ENCODE results near the gene GUCD1.
A peak's percentile ranks its signal among the peaks of the same experiment; 100 is the strongest.
"Not testable (repeated sequence)": the region's sequence is repeated elsewhere in the genome, so short reads cannot be mapped to it uniquely, and the experiment has no call there.

GUCD1 gene

DNA sequence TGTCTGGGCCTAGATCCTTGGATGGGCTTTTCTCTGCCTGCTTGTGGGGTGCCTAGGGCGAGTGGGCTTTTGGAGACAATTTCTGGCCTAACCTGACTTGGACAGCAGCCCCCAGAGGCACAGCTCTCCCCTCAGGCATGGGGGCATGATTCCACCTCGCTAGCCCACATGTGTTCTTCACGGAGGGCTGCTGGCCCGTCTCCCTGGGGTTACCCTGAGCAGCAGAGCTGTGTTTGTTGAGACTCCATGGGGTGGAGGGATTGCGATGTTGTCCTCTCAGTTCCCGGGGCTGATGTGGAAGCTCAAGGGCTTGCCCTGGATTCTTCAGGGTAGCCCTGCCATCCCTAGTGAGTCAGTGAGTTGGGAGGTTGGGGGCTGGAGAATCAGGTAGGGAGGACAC lies 40.3 kb upstream of the GUCD1 start:
- TF ChIP-seq POLR2AphosphoS5 (IDR thresholded peaks at IDR 0.05; ENCODE audit: low read depth, low read length) = no peak
- no peak for TF ChIP-seq PAX5 (IDR thresholded peaks at IDR 0.05; ENCODE audit: insufficient read depth, low read length, severe bottlenecking)
- TF ChIP-seq SPI1 (IDR thresholded peaks at IDR 0.05; ENCODE audit: low read depth, low read length) = no peak
- TF ChIP-seq POLR2A (IDR thresholded peaks at IDR 0.05; ENCODE audit: low read depth, low read length) = no peak
- TF ChIP-seq POU2F2 (IDR thresholded peaks at IDR 0.05; ENCODE audit: low read depth, low read length) = no peak
- TF ChIP-seq TAF1 (IDR thresholded peaks at IDR 0.05; ENCODE audit: low read depth, low read length) = no peak
- FAIRE-seq (no peak), DNase-seq (ENCODE audit: insufficient read length, low spot score) (no peak)

GRCh38 chr22:24594569-24595120 lies 39.7 kb upstream of the GUCD1 start:
- DNase-seq (ENCODE audit: insufficient read length, low spot score) = no peak
- no peak for FAIRE-seq
- TF ChIP-seq PAX5 (IDR thresholded peaks at IDR 0.05; ENCODE audit: insufficient read depth, low read length, severe bottlenecking) (no peak), POU2F2 (IDR thresholded peaks at IDR 0.05; ENCODE audit: low read depth, low read length) (no peak), POLR2AphosphoS5 (IDR thresholded peaks at IDR 0.05; ENCODE audit: low read depth, low read length) (no peak), SPI1 (IDR thresholded peaks at IDR 0.05; ENCODE audit: low read depth, low read length) (no peak), POLR2A (IDR thresholded peaks at IDR 0.05; ENCODE audit: low read depth, low read length) (no peak), TAF1 (IDR thresholded peaks at IDR 0.05; ENCODE audit: low read depth, low read length) (no peak)

DNA sequence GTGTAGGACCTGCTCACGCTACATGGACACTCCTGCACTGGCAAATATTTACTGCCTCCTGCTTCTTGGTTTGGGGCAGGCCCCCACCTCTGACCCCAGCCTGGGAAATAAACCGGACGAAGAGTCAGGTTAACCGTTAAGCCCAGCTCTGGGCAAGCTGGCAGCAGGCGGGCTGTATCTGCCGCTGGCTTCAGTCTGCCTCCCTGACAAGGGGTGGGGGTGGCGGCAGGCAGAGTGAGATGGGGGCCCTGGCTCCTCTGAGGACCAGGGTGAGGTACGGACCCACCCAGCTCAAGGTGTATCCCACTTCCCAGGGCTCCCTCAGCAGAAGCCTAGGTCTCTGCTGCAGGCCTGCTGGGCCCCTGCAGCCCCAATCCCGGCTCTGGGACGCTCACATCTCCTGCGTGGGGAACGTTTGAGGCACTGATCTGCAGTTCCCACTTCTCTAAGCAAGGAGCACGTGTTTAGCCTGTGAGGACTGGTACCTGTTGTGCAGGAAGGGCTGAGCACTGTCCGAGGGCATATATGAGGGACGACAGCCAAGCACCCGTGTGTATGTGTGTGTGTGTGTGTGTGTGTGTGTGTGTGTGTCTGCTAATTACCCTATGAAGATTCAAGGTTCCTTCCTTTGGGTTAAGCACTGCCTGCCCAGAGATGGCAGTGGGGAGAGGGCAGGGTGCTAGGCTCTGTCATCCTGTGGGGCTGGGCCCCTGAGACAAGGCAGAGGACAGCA lies 39.1 kb upstream of the GUCD1 start:
- FAIRE-seq (peak; percentile 26), DNase-seq (ENCODE audit: insufficient read length, low spot score) (no peak)
- TF ChIP-seq POLR2AphosphoS5 (IDR thresholded peaks at IDR 0.05; ENCODE audit: low read depth, low read length) (no peak), TAF1 (IDR thresholded peaks at IDR 0.05; ENCODE audit: low read depth, low read length) (no peak), POLR2A (IDR thresholded peaks at IDR 0.05; ENCODE audit: low read depth, low read length) (no peak), POU2F2 (IDR thresholded peaks at IDR 0.05; ENCODE audit: low read depth, low read length) (no peak), PAX5 (IDR thresholded peaks at IDR 0.05; ENCODE audit: insufficient read depth, low read length, severe bottlenecking) (no peak), SPI1 (IDR thresholded peaks at IDR 0.05; ENCODE audit: low read depth, low read length) (no peak)

GRCh38 chr22:24593559-24593835 lies 38.6 kb upstream of the GUCD1 start:
- FAIRE-seq; DNase-seq (ENCODE audit: insufficient read length, low spot score): not testable (repeated sequence)

GRCh38 chr22:24592851-24593558 lies 38.1 kb upstream of the GUCD1 start, which contains the start of gene LRRC75B:
Gene LRRC75B, minus strand, starts transcription at chr22:24593073. Its CDS starts 34 bp downstream, at chr22:24593039.
- peak; percentile 95 for DNase-seq (ENCODE audit: insufficient read length, low spot score)
- peak; percentile 79 for FAIRE-seq

GRCh38 chr22:24592058-24592850 lies 37.3 kb upstream of the GUCD1 start:
- FAIRE-seq (no peak), DNase-seq (ENCODE audit: insufficient read length, low spot score) (no peak)
- TF ChIP-seq POU2F2 (IDR thresholded peaks at IDR 0.05; ENCODE audit: low read depth, low read length) (no peak), PAX5 (IDR thresholded peaks at IDR 0.05; ENCODE audit: insufficient read depth, low read length, severe bottlenecking) (no peak), POLR2A (IDR thresholded peaks at IDR 0.05; ENCODE audit: low read depth, low read length) (no peak), SPI1 (IDR thresholded peaks at IDR 0.05; ENCODE audit: low read depth, low read length) (no peak), POLR2AphosphoS5 (IDR thresholded peaks at IDR 0.05; ENCODE audit: low read depth, low read length) (no peak), TAF1 (IDR thresholded peaks at IDR 0.05; ENCODE audit: low read depth, low read length) (no peak)

More at GRCh38 chr22:24592851-24593558, 38.1 kb upstream of the GUCD1 start, which contains the start of gene LRRC75B:
- no peak for TF ChIP-seq POLR2A (IDR thresholded peaks at IDR 0.05; ENCODE audit: low read depth, low read length)
- TF ChIP-seq PAX5 (IDR thresholded peaks at IDR 0.05; ENCODE audit: insufficient read depth, low read length, severe bottlenecking) = no peak
- no peak for TF ChIP-seq POU2F2 (IDR thresholded peaks at IDR 0.05; ENCODE audit: low read depth, low read length)
- TF ChIP-seq POLR2AphosphoS5 (IDR thresholded peaks at IDR 0.05; ENCODE audit: low read depth, low read length) = no peak
- no peak for TF ChIP-seq TAF1 (IDR thresholded peaks at IDR 0.05; ENCODE audit: low read depth, low read length)
- no peak for TF ChIP-seq SPI1 (IDR thresholded peaks at IDR 0.05; ENCODE audit: low read depth, low read length)

DNA sequence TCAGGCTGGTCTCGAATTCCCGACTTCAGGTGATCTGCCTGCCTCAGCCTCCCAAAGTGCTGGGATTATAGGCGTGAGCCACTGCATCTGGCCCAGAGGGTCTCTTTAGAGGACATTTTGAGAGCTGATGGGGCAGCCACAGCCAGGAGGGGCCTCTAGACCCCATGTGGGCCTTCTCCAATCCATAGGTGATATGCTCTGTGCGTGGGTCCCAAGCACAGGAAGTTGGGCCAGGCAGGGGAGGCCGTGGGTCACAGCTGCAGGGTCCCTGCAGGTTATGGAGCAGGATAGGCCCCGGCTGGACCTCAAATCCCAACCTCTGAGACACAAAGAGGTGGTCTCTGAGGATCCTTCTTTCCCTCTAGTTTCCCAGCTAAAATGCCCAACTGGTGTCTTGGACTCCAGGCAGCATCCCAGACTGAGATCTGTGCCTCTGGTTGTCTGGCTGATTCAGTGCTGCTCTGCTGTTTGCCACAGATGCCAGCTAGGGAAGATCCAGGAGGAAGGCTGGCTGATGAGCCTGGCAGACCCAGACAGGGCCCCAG lies 36.4 kb upstream of the GUCD1 start:
- FAIRE-seq (no peak), DNase-seq (ENCODE audit: insufficient read length, low spot score) (no peak)
- TF ChIP-seq POLR2AphosphoS5 (IDR thresholded peaks at IDR 0.05; ENCODE audit: low read depth, low read length) (no peak), TAF1 (IDR thresholded peaks at IDR 0.05; ENCODE audit: low read depth, low read length) (no peak), POU2F2 (IDR thresholded peaks at IDR 0.05; ENCODE audit: low read depth, low read length) (no peak), POLR2A (IDR thresholded peaks at IDR 0.05; ENCODE audit: low read depth, low read length) (no peak), PAX5 (IDR thresholded peaks at IDR 0.05; ENCODE audit: insufficient read depth, low read length, severe bottlenecking) (no peak)

DNA sequence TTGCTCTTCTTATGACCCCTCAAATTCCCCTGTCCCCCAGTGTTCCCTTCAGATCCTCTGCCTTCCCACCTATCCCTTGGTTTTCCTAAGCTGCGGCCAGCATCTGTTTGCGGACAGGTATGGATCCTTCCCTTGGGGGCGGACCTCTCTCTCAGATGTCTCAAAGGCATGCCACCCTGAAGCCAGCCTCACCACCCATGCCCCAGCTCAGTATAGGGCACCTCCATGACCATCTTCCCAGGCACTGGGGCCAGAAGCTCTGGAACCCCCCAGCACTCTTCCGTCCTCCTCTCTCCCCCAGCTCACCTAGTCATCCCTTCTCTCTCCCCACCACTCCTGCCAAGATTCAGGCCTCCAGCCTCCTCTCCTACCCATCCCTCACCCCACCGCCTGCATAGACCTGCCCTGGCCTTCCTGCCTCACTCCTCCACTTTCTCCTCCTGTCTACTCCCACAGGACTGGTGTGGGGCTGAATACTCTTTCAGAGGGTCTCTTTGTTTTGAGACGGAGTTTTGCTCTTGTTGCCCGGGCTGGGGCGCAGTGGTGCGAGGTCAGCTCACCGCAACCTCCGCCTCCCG lies 35.7 kb upstream of the GUCD1 start:
- DNase-seq (ENCODE audit: insufficient read length, low spot score) = no peak
- FAIRE-seq = no peak

GRCh38 chr22:24589518-24590030 lies 34.6 kb upstream of the GUCD1 start:
- TF ChIP-seq POU2F2 (IDR thresholded peaks at IDR 0.05; ENCODE audit: low read depth, low read length) = no peak
- no peak for TF ChIP-seq TAF1 (IDR thresholded peaks at IDR 0.05; ENCODE audit: low read depth, low read length)
- no peak for TF ChIP-seq POLR2AphosphoS5 (IDR thresholded peaks at IDR 0.05; ENCODE audit: low read depth, low read length)
- no peak for TF ChIP-seq PAX5 (IDR thresholded peaks at IDR 0.05; ENCODE audit: insufficient read depth, low read length, severe bottlenecking)
- no peak for TF ChIP-seq POLR2A (IDR thresholded peaks at IDR 0.05; ENCODE audit: low read depth, low read length)
- TF ChIP-seq SPI1 (IDR thresholded peaks at IDR 0.05; ENCODE audit: low read depth, low read length) = no peak

More for the DNA sequence above, 35.7 kb upstream of the GUCD1 start:
- TF ChIP-seq POLR2A (IDR thresholded peaks at IDR 0.05; ENCODE audit: low read depth, low read length) (no peak), POLR2AphosphoS5 (IDR thresholded peaks at IDR 0.05; ENCODE audit: low read depth, low read length) (no peak)

More at GRCh38 chr22:24589518-24590030, 34.6 kb upstream of the GUCD1 start:
- DNase-seq (ENCODE audit: insufficient read length, low spot score) = no peak
- no peak for FAIRE-seq

All from GM12891 (cell line).